GM23338 (cell line): ENCODE data around the gene TXNL4A. TPM values are rescaled to one million over a fixed set of nuclear protein-coding genes. Genes with fewer than 3 reads are reported as not detected.

Experiments
- ATAC-seq: fragments of 200-7000 bp; cut with Tn5 transposase; 3 replicates; pipeline ENCODE4 v1.9.1; 2020
- DNase-seq: peaks from one replicate; pipeline ENCODE4 v3.0.0-alpha.2; 2015; ENCODE audit warnings: low spot score
- H2AFZ ChIP-seq: fragments of 200-600 bp; sonication (generic); 2 replicates; pipeline ENCODE4 v1.8.0; 2016; ENCODE audit warnings: antibody characterized with exemption, mild to moderate bottlenecking, moderate library complexity
- H3F3A ChIP-seq: fragments of 200-600 bp; sonication (generic); replicated peaks from 2 replicates; pipeline ENCODE4 v1.8.0; 2017; ENCODE audit warnings: antibody characterized with exemption, mixed run types, low read depth
- H3K27ac ChIP-seq: fragments of 200-600 bp; sonication (generic); 2 replicates; pipeline ENCODE4 v1.6.1; 2016; ENCODE audit warnings: low read depth
- H3K27me3 ChIP-seq: fragments of 200-600 bp; sonication (generic); 2 replicates; pipeline ENCODE4 v1.8.0; 2016; ENCODE audit warnings: mild to moderate bottlenecking, mixed run types, moderate library complexity; ENCODE audit not compliant: insufficient read depth
- H3K36me3 ChIP-seq: fragments of 200-600 bp; sonication (generic); 2 replicates; pipeline ENCODE4 v1.8.0; 2016; ENCODE audit warnings: mild to moderate bottlenecking; ENCODE audit not compliant: insufficient read depth
- H3K4me1 ChIP-seq: fragments of 200-600 bp; sonication (generic); 2 replicates; pipeline ENCODE4 v1.8.0; 2016; ENCODE audit warnings: mild to moderate bottlenecking, moderate library complexity; ENCODE audit not compliant: insufficient read depth
- H3K4me2 ChIP-seq: fragments of 200-600 bp; sonication (generic); 2 replicates; pipeline ENCODE4 v1.7.1; 2017; ENCODE audit warnings: mixed run types
- H3K4me3 ChIP-seq: fragments of 200-600 bp; sonication (generic); 2 replicates; pipeline ENCODE4 v1.6.1; 2016; ENCODE audit warnings: mixed run types
- H3K79me2 ChIP-seq: fragments of 200-600 bp; sonication (generic); replicated peaks from 2 replicates; pipeline ENCODE4 v1.8.0; 2017; ENCODE audit warnings: mild to moderate bottlenecking; ENCODE audit not compliant: insufficient read depth
- H3K9me2 ChIP-seq: fragments of 200-600 bp; sonication (generic); 2 replicates; pipeline ENCODE4 v1.8.0; 2017; ENCODE audit not compliant: insufficient read depth
- H4K20me1 ChIP-seq: fragments of 200-600 bp; sonication (generic); replicated peaks from 2 replicates; pipeline ENCODE4 v1.8.0; 2017; ENCODE audit warnings: mild to moderate bottlenecking; ENCODE audit not compliant: insufficient read depth
- H3K27ac Mint-ChIP-seq: 2 replicates; pipeline ENCODE4 v1.8.0; 2020; ENCODE audit warnings: inconsistent platforms, mild to moderate bottlenecking, moderate library complexity, mixed read lengths
- H3K27me3 Mint-ChIP-seq: 3 replicates; pipeline ENCODE4 v1.8.0; 2022; ENCODE audit warnings: low read depth, mild to moderate bottlenecking, moderate library complexity, mixed read lengths, inconsistent platforms; ENCODE audit not compliant: insufficient read depth, poor library complexity
- H3K36me3 Mint-ChIP-seq: 3 replicates; pipeline ENCODE4 v1.8.0; 2021; ENCODE audit warnings: low read depth, mild to moderate bottlenecking, inconsistent platforms, moderate library complexity, mixed read lengths
- H3K4me1 Mint-ChIP-seq: 3 replicates; pipeline ENCODE4 v1.8.0; 2020; ENCODE audit warnings: mild to moderate bottlenecking, inconsistent platforms, mixed read lengths
- H3K4me3 Mint-ChIP-seq: 3 replicates; pipeline ENCODE4 v1.8.0; 2021; ENCODE audit warnings: moderate library complexity, mild to moderate bottlenecking, inconsistent platforms, mixed read lengths
- H3K9me3 Mint-ChIP-seq: 3 replicates; pipeline ENCODE4 v1.8.0; 2020; ENCODE audit warnings: moderate library complexity, mild to moderate bottlenecking, inconsistent platforms, mixed read lengths
- CREB1 ChIP-seq: fragments of 250-450 bp; sonication (Bioruptor Pico); IDR thresholded peaks from 2 replicates; pipeline ENCODE4 v1.5.0; 2020; ENCODE audit warnings: low read depth, mild to moderate bottlenecking, moderate library complexity
- EZH2 ChIP-seq: fragments of 200-600 bp; sonication (generic); IDR thresholded peaks from one replicate; pipeline ENCODE4 v1.8.0; 2017; ENCODE audit warnings: antibody characterized with exemption, mild to moderate bottlenecking, low read depth; ENCODE audit not compliant: unreplicated experiment
- EZH2phosphoT487 ChIP-seq: fragments of 200-600 bp; sonication (generic); IDR thresholded peaks from one replicate; pipeline ENCODE4 v1.8.1; 2018; ENCODE audit warnings: antibody characterized with exemption; ENCODE audit not compliant: unreplicated experiment
- JUNB ChIP-seq: IDR thresholded peaks from one replicate; pipeline ENCODE4 v1.6.1; 2016; ENCODE audit warnings: antibody characterized with exemption; ENCODE audit not compliant: unreplicated experiment
- NANOG ChIP-seq: IDR thresholded peaks from 2 replicates; pipeline ENCODE4 v1.6.1; 2016; ENCODE audit warnings: antibody characterized with exemption, borderline replicate concordance
- POLR2AphosphoS5 ChIP-seq: IDR thresholded peaks from 2 replicates; pipeline ENCODE4 v1.6.1; 2016; ENCODE audit warnings: antibody characterized with exemption, low read depth
- STAT1 ChIP-seq: IDR thresholded peaks from one replicate; pipeline ENCODE4 v1.6.1; 2016; ENCODE audit warnings: antibody characterized with exemption; ENCODE audit not compliant: unreplicated experiment
- ZNF114 ChIP-seq: fragments of 250-450 bp; sonication (Bioruptor Pico); IDR thresholded peaks from 2 replicates; pipeline ENCODE4 v1.5.0; 2020; ENCODE audit warnings: mild to moderate bottlenecking, moderate library complexity
- ZNF331 ChIP-seq: fragments of 250-450 bp; sonication (Bioruptor Pico); IDR thresholded peaks from 2 replicates; pipeline ENCODE4 v1.5.0; 2020; ENCODE audit warnings: low read depth, mild to moderate bottlenecking, moderate library complexity
- polyA plus RNA-seq: library from polyadenylated mRNA; unstranded; fragments of >200 nt; fragmentation: Nextera tagmentation; extraction: Ambion mirVana; gene quantifications from 2 replicates; pipeline ENCODE4 v1.2.1, GENCODE V29; 2016
- total RNA-seq: library from RNA; depleted of rRNA; stranded (reverse); fragments of >200 nt; shearing (Covaris generic); gene quantifications from 2 replicates; pipeline ENCODE4 v1.2.3, GENCODE V29; 2014
- TF ChIP-seq, protein P1 (sequence below), 2 experiments: fragments of 200-600 bp in 1 of 2; sonication (generic) in 1 of 2; conservative IDR thresholded peaks; 2 replicates each; pipeline versions ENCODE4 v1.5.1 to v1.6.1; 2016 to 2017; ENCODE audit warnings: antibody characterized with exemption in 2 of 2, low read depth in 2 of 2, mild to moderate bottlenecking in 2 of 2, moderate library complexity in 1 of 2
- TF ChIP-seq, protein P2 (sequence below): IDR thresholded peaks from one replicate; pipeline ENCODE4 v1.6.1; 2018; ENCODE audit warnings: antibody characterized with exemption; ENCODE audit not compliant: unreplicated experiment
- TF ChIP-seq, protein P3 (sequence below): fragments of 250-450 bp; sonication (Bioruptor Pico); IDR thresholded peaks from 2 replicates; pipeline ENCODE4 v1.5.0; 2020; ENCODE audit warnings: mild to moderate bottlenecking, moderate library complexity
- TF ChIP-seq, protein P4 (sequence below): IDR thresholded peaks from 2 replicates; pipeline ENCODE4 v1.6.1; 2016; ENCODE audit warnings: antibody characterized with exemption

Gene TXNL4A
- total and polyA plus RNA-seq, 2 experiments from 2014 or later, result 51.0 to 271 TPM

DNA sequence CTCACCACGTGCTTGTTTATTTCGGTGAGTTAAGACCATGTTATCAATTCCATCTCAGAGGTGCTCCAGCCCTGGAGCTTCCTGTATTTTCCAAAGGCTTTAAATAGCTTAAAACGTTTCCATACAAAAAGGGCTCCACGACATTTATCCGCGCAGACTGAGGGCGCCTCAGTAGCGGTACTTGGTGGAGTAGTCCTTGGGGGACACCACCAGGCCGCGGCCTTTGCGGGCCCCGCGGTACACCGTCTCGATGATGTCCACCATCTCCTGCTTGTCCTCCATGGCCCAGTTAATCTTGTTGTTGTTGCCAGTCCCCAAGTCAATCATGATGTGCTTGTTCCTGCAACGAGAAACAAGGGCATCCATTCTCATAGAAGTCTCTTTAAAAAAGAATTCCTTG lies 14.8 kb downstream of the TXNL4A start:
- Histone ChIP-seq H3K9me2 (no peaks in the 10 kb centered on the region), H3K27me3 (no peaks in the 10 kb centered on the region), H2AFZ (no peak overlapping the region), H3K4me2 (no peak overlapping the region), H3F3A (no peaks in the 10 kb centered on the region), H3K4me1 (no peaks in the 10 kb centered on the region), H3K4me3 (no peak overlapping the region), H3K36me3 (peaks cover 14% of the 10 kb centered on the region; the same call in 1 of the 2 replicates), H3K27ac (no peak overlapping the region), H3K79me2 (peaks cover 54% of the 10 kb centered on the region), H4K20me1 (peaks cover 19% of the 10 kb centered on the region)
- no peak overlapping the region for H3K27ac Mint-ChIP-seq
- H3K4me1 Mint-ChIP-seq, result no peaks in the 10 kb centered on the region
- no peak for TF ChIP-seq ZNF331
- TF ChIP-seq CREB1 (CRISPR knock-in tag), result no peak
- no peak for TF ChIP-seq EZH2
- TF ChIP-seq ZNF114 (CRISPR knock-in tag), result no peak
- TF ChIP-seq, protein P1, sequence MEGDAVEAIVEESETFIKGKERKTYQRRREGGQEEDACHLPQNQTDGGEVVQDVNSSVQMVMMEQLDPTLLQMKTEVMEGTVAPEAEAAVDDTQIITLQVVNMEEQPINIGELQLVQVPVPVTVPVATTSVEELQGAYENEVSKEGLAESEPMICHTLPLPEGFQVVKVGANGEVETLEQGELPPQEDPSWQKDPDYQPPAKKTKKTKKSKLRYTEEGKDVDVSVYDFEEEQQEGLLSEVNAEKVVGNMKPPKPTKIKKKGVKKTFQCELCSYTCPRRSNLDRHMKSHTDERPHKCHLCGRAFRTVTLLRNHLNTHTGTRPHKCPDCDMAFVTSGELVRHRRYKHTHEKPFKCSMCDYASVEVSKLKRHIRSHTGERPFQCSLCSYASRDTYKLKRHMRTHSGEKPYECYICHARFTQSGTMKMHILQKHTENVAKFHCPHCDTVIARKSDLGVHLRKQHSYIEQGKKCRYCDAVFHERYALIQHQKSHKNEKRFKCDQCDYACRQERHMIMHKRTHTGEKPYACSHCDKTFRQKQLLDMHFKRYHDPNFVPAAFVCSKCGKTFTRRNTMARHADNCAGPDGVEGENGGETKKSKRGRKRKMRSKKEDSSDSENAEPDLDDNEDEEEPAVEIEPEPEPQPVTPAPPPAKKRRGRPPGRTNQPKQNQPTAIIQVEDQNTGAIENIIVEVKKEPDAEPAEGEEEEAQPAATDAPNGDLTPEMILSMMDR (conservative IDR thresholded peaks at IDR 0.05; ENCODE audit: low read depth in 2 of 2), result no peak
- TF ChIP-seq, protein P2, sequence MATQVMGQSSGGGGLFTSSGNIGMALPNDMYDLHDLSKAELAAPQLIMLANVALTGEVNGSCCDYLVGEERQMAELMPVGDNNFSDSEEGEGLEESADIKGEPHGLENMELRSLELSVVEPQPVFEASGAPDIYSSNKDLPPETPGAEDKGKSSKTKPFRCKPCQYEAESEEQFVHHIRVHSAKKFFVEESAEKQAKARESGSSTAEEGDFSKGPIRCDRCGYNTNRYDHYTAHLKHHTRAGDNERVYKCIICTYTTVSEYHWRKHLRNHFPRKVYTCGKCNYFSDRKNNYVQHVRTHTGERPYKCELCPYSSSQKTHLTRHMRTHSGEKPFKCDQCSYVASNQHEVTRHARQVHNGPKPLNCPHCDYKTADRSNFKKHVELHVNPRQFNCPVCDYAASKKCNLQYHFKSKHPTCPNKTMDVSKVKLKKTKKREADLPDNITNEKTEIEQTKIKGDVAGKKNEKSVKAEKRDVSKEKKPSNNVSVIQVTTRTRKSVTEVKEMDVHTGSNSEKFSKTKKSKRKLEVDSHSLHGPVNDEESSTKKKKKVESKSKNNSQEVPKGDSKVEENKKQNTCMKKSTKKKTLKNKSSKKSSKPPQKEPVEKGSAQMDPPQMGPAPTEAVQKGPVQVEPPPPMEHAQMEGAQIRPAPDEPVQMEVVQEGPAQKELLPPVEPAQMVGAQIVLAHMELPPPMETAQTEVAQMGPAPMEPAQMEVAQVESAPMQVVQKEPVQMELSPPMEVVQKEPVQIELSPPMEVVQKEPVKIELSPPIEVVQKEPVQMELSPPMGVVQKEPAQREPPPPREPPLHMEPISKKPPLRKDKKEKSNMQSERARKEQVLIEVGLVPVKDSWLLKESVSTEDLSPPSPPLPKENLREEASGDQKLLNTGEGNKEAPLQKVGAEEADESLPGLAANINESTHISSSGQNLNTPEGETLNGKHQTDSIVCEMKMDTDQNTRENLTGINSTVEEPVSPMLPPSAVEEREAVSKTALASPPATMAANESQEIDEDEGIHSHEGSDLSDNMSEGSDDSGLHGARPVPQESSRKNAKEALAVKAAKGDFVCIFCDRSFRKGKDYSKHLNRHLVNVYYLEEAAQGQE, result no peak
- TF ChIP-seq, protein P3, sequence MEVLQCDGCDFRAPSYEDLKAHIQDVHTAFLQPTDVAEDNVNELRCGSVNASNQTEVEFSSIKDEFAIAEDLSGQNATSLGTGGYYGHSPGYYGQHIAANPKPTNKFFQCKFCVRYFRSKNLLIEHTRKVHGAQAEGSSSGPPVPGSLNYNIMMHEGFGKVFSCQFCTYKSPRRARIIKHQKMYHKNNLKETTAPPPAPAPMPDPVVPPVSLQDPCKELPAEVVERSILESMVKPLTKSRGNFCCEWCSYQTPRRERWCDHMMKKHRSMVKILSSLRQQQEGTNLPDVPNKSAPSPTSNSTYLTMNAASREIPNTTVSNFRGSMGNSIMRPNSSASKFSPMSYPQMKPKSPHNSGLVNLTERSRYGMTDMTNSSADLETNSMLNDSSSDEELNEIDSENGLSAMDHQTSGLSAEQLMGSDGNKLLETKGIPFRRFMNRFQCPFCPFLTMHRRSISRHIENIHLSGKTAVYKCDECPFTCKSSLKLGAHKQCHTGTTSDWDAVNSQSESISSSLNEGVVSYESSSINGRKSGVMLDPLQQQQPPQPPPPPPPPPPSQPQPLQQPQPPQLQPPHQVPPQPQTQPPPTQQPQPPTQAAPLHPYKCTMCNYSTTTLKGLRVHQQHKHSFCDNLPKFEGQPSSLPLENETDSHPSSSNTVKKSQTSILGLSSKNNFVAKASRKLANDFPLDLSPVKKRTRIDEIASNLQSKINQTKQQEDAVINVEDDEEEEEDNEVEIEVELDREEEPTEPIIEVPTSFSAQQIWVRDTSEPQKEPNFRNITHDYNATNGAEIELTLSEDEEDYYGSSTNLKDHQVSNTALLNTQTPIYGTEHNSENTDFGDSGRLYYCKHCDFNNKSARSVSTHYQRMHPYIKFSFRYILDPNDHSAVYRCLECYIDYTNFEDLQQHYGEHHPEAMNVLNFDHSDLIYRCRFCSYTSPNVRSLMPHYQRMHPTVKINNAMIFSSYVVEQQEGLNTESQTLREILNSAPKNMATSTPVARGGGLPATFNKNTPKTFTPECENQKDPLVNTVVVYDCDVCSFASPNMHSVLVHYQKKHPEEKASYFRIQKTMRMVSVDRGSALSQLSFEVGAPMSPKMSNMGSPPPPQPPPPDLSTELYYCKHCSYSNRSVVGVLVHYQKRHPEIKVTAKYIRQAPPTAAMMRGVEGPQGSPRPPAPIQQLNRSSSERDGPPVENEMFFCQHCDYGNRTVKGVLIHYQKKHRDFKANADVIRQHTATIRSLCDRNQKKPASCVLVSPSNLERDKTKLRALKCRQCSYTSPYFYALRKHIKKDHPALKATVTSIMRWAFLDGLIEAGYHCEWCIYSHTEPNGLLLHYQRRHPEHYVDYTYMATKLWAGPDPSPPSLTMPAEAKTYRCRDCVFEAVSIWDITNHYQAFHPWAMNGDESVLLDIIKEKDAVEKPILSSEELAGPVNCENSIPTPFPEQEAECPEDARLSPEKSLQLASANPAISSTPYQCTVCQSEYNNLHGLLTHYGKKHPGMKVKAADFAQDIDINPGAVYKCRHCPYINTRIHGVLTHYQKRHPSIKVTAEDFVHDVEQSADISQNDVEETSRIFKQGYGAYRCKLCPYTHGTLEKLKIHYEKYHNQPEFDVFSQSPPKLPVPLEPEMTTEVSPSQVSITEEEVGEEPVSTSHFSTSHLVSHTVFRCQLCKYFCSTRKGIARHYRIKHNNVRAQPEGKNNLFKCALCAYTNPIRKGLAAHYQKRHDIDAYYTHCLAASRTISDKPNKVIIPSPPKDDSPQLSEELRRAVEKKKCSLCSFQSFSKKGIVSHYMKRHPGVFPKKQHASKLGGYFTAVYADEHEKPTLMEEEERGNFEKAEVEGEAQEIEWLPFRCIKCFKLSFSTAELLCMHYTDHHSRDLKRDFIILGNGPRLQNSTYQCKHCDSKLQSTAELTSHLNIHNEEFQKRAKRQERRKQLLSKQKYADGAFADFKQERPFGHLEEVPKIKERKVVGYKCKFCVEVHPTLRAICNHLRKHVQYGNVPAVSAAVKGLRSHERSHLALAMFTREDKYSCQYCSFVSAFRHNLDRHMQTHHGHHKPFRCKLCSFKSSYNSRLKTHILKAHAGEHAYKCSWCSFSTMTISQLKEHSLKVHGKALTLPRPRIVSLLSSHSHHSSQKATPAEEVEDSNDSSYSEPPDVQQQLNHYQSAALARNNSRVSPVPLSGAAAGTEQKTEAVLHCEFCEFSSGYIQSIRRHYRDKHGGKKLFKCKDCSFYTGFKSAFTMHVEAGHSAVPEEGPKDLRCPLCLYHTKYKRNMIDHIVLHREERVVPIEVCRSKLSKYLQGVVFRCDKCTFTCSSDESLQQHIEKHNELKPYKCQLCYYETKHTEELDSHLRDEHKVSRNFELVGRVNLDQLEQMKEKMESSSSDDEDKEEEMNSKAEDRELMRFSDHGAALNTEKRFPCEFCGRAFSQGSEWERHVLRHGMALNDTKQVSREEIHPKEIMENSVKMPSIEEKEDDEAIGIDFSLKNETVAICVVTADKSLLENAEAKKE (CRISPR knock-in tag), result no peak
- no peak for TF ChIP-seq EZH2phosphoT487
- no peak for TF ChIP-seq POLR2AphosphoS5
- TF ChIP-seq NANOG, result no peak
- TF ChIP-seq JUNB, result no peak
- TF ChIP-seq, protein P4, sequence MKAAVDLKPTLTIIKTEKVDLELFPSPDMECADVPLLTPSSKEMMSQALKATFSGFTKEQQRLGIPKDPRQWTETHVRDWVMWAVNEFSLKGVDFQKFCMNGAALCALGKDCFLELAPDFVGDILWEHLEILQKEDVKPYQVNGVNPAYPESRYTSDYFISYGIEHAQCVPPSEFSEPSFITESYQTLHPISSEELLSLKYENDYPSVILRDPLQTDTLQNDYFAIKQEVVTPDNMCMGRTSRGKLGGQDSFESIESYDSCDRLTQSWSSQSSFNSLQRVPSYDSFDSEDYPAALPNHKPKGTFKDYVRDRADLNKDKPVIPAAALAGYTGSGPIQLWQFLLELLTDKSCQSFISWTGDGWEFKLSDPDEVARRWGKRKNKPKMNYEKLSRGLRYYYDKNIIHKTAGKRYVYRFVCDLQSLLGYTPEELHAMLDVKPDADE, result no peak
- no peak for TF ChIP-seq STAT1
- H3K27me3 Mint-ChIP-seq, result peaks cover 2% of the 10 kb centered on the region
- no peak for DNase-seq
- no peak overlapping the region for H3K4me3 Mint-ChIP-seq
- peaks cover 56% of the 10 kb centered on the region for H3K36me3 Mint-ChIP-seq
- no peaks in the 10 kb centered on the region for H3K9me3 Mint-ChIP-seq
- no peak for ATAC-seq
